CD14-positive monocyte (primary cell): Measurements from ENCODE around the gene GAGE2A. TPM values are rescaled to one million over a fixed set of nuclear protein-coding genes. Genes with fewer than 3 reads are reported as not detected.
"Not testable (repeated sequence)": the region's sequence is repeated elsewhere in the genome, so short reads cannot be mapped to it uniquely, and the experiment has no call there.

Experiments used
- DNase-seq, 3 donors: peaks; one replicate each; pipeline ENCODE4 v3.0.0-alpha.2; 2011 to 2022
- H2AFZ ChIP-seq: 2 replicates; pipeline ENCODE4 v1.6.0; 2012; ENCODE audit warnings: mild to moderate bottlenecking, low read depth, low read length, inconsistent platforms; ENCODE audit not compliant: insufficient read depth, poor library complexity, severe bottlenecking
- H3K27ac ChIP-seq, 2 donors: 1 replicate in 1 of 2; 2 replicates in 1 of 2; pipeline ENCODE4 v1.5.1; 2012 to 2013; ENCODE audit warnings: low read length in 2 of 2, control low read depth in 1 of 2, inconsistent platforms in 1 of 2, low read depth in 1 of 2, mild to moderate bottlenecking in 1 of 2
- H3K27me3 ChIP-seq, 2 donors: one replicate each; pipeline versions ENCODE4 v1.6.0 to v1.6.1; 2011 to 2013; ENCODE audit warnings: low read length in 2 of 2; ENCODE audit not compliant: control insufficient read depth in 2 of 2, insufficient read depth in 2 of 2
- H3K36me3 ChIP-seq, 2 donors: replicated peaks in 1 of 2; 1 replicate in 1 of 2; 2 replicates in 1 of 2; pipeline versions ENCODE4 v1.5.1 to v1.6.1; 2012 to 2013; ENCODE audit warnings: low read length in 2 of 2, control low read depth in 1 of 2, inconsistent platforms in 1 of 2, mild to moderate bottlenecking in 1 of 2; ENCODE audit not compliant: insufficient read depth in 2 of 2, control insufficient read depth in 1 of 2
- H3K4me1 ChIP-seq, 2 donors: 1 replicate in 1 of 2; 2 replicates in 1 of 2; pipeline versions ENCODE4 v1.5.1 to v1.6.1; 2012 to 2013; ENCODE audit warnings: low read length in 2 of 2, control low read depth in 1 of 2, inconsistent platforms in 1 of 2, mild to moderate bottlenecking in 1 of 2, moderate library complexity in 1 of 2; ENCODE audit not compliant: insufficient read depth in 2 of 2, control insufficient read depth in 1 of 2
- H3K4me2 ChIP-seq: replicated peaks from 2 replicates; pipeline ENCODE3; 2012; ENCODE audit warnings: low read length, moderate library complexity, mild to moderate bottlenecking; ENCODE audit not compliant: poor library complexity, severe bottlenecking; ENCODE audit errors: extremely low read depth
- H3K4me3 ChIP-seq, 3 experiments: fragments of 200-600 bp in 1 of 3; sonication (generic) in 1 of 3; replicated peaks in 1 of 3; 1 replicate in 2 of 3; 2 replicates in 1 of 3; pipeline ENCODE4 v1.5.1; 2011 to 2013; ENCODE audit warnings: low read length in 3 of 3, mild to moderate bottlenecking in 3 of 3, control low read depth in 2 of 3, low read depth in 2 of 3, inconsistent platforms in 1 of 3, moderate library complexity in 1 of 3
- H3K79me2 ChIP-seq: 2 replicates; pipeline ENCODE4 v1.6.0; 2012; ENCODE audit warnings: mild to moderate bottlenecking, control low read depth, inconsistent platforms, low read length, moderate library complexity; ENCODE audit not compliant: insufficient read depth
- H3K9ac ChIP-seq: 2 replicates; pipeline ENCODE4 v1.6.0; 2017; ENCODE audit warnings: low read length, mild to moderate bottlenecking; ENCODE audit not compliant: insufficient read depth, poor library complexity, severe bottlenecking
- H3K9me3 ChIP-seq, 2 donors: replicated peaks in 1 of 2; 1 replicate in 1 of 2; 2 replicates in 1 of 2; pipeline versions ENCODE4 v1.5.1 to v1.6.1; 2012 to 2013; ENCODE audit warnings: low read length in 2 of 2, control low read depth in 1 of 2; ENCODE audit not compliant: control insufficient read depth in 1 of 2, insufficient read depth in 1 of 2
- H4K20me1 ChIP-seq: 2 replicates; pipeline ENCODE4 v1.6.0; 2012; ENCODE audit warnings: mild to moderate bottlenecking, low read length, control low read depth, moderate library complexity; ENCODE audit not compliant: insufficient read depth
- H3K27ac Mint-ChIP-seq, 7 donors: one replicate each; pipeline ENCODE4 v1.8.0; 2020; ENCODE audit warnings: mild to moderate bottlenecking in 7 of 7, mixed read lengths in 7 of 7, moderate library complexity in 6 of 7, inconsistent platforms in 2 of 7
- H3K27me3 Mint-ChIP-seq, 3 donors: one replicate each; pipeline ENCODE4 v1.8.0; 2021 to 2022; ENCODE audit warnings: low read depth in 3 of 3, mild to moderate bottlenecking in 3 of 3, mixed read lengths in 3 of 3, moderate library complexity in 3 of 3, inconsistent platforms in 1 of 3
- H3K36me3 Mint-ChIP-seq, 2 donors: one replicate each; pipeline ENCODE4 v1.8.0; 2020; ENCODE audit warnings: mixed read lengths in 2 of 2, inconsistent platforms in 1 of 2, mild to moderate bottlenecking in 1 of 2
- H3K4me1 Mint-ChIP-seq: one replicate; pipeline ENCODE4 v1.8.0; 2020; ENCODE audit warnings: mild to moderate bottlenecking, mixed read lengths
- H3K4me3 Mint-ChIP-seq, 2 donors: one replicate each; pipeline ENCODE4 v1.8.0; 2020; ENCODE audit warnings: mild to moderate bottlenecking in 2 of 2, mixed read lengths in 2 of 2, moderate library complexity in 1 of 2
- H3K9me3 Mint-ChIP-seq, 7 donors: one replicate each; pipeline ENCODE4 v1.8.0; 2020 to 2022; ENCODE audit warnings: mixed read lengths in 7 of 7, mild to moderate bottlenecking in 6 of 7, moderate library complexity in 6 of 7, inconsistent platforms in 2 of 7
- WGBS: methylation state at CpG from one replicate; pipeline ENCODE4 v1.1.5; 2013; ENCODE audit warnings: missing lambda C conversion rate; ENCODE audit not compliant: insufficient coverage; 5-methylcytosine and 5-hydroxymethylcytosine counted together
- intact Hi-C, 2 donors: fragments of 100-400 bp; cut with micrococcal nuclease; formaldehyde crosslinking; loops; one replicate each; pipeline versions ENCODE4 v1.15.0 to v1.15.1; 2023
- polyA minus RNA-seq: library from RNA; depleted of rRNA, polyadenylated mRNA; stranded (reverse); fragments of >200 nt; gene quantifications from 2 replicates; pipeline ENCODE4 v1.2.3, GENCODE V29; 2012
- polyA plus RNA-seq, 3 donors: library from polyadenylated mRNA; depleted of rRNA in 1 of 3; unstranded in 2 of 3; stranded (reverse) in 1 of 3; fragments of 300-500 nt in 2 of 3; fragments of >200 nt in 1 of 3; fragmentation: Illumina TruSeq in 2 of 3; gene quantifications; 1 replicate in 2 of 3; 2 replicates in 1 of 3; pipeline ENCODE4 v1.2.3, GENCODE V29; 2012 to 2021
- total RNA-seq, 12 experiments: library from RNA in 1 of 12; stranded (reverse) in 1 of 12; fragments of 120-200 nt in 1 of 12; gene quantifications; one replicate each; pipeline ENCODE4 v1.2.4 and lab custom pipeline; 2013 to 2026; ENCODE audit warnings: mixed read lengths in 6 of 12, inconsistent platforms in 1 of 12

Gene GAGE2A
- total RNA-seq (2013) = not detected
- not detected for polyA plus RNA-seq
- not detected in 2 replicates for polyA minus RNA-seq
- total RNA-seq (lab: John Stamatoyannopoulos, UW) = 0 to 0.30 (median 0) reads per million in 11 experiments

DNA sequence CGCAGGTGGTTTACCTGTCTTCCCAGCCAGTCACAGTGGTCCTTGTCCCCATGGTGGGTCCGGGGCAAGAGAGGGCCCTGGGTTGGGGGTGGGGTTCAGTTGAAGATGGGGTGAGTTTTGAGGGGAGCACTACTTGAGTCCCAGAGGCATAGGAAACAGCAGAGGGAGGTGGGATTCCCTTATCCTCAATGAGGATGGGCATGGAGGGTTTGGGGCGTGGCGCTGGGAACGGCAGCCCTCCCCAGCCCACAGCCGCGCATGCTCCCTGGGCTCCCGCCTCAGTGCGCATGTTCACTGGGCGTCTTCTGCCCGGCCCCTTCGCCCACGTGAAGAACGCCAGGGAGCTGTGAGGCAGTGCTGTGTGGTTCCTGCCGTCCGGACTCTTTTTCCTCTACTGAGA lies at the start of gene GAGE2A:
GAGE2A (plus strand) TSS at position 301 of the 400 bp plus-strand sequence. CDS start 1,155 bp downstream, outside the sequence.
- H3K27ac Mint-ChIP-seq, H3K4me3 Mint-ChIP-seq, H3K27me3 ChIP-seq, H2AFZ ChIP-seq, H3K4me1 Mint-ChIP-seq, DNase-seq, H3K4me1 ChIP-seq, H3K27me3 Mint-ChIP-seq, H3K4me2 ChIP-seq, H4K20me1 ChIP-seq, H3K79me2 ChIP-seq, H3K4me3 ChIP-seq, H3K9ac ChIP-seq, H3K36me3 Mint-ChIP-seq, H3K36me3 ChIP-seq, H3K9me3 ChIP-seq, intact Hi-C loops, H3K9me3 Mint-ChIP-seq, H3K27ac ChIP-seq: not testable (repeated sequence)
- no CpG with 5 or more reads among the region's 16 CpGs for WGBS

GRCh38 chrX:49541433-49541832 lies 47.9 kb upstream of the GAGE2A start, which contains the start of gene GAGE12D:
GAGE12D (plus strand) TSS chrX:49541733; CDS start chrX:49542888, 1,155 bp downstream.
- H4K20me1 ChIP-seq, H3K9ac ChIP-seq, H3K79me2 ChIP-seq, intact Hi-C loops, H3K36me3 Mint-ChIP-seq, H3K4me3 ChIP-seq, H3K4me1 Mint-ChIP-seq, H3K36me3 ChIP-seq, H3K27me3 Mint-ChIP-seq, H3K9me3 Mint-ChIP-seq, H3K4me3 Mint-ChIP-seq, H2AFZ ChIP-seq, H3K27ac Mint-ChIP-seq, H3K4me2 ChIP-seq, H3K27me3 ChIP-seq, H3K4me1 ChIP-seq, H3K9me3 ChIP-seq, H3K27ac ChIP-seq, DNase-seq: not testable (repeated sequence)
- no CpG with 5 or more reads among the region's 16 CpGs for WGBS

DNA sequence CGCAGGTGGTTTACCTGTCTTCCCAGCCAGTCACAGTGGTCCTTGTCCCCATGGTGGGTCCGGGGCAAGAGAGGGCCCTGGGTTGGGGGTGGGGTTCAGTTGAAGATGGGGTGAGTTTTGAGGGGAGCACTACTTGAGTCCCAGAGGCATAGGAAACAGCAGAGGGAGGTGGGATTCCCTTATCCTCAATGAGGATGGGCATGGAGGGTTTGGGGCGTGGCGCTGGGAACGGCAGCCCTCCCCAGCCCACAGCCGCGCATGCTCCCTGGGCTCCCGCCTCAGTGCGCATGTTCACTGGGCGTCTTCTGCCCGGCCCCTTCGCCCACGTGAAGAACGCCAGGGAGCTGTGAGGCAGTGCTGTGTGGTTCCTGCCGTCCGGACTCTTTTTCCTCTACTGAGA lies 38.3 kb upstream of the GAGE2A start, which contains the start of gene GAGE12E:
GAGE12E (plus strand) TSS at position 301 of the 400 bp plus-strand sequence. CDS start 1,155 bp downstream, outside the sequence.
- H3K27ac Mint-ChIP-seq, H3K4me1 ChIP-seq, H3K36me3 ChIP-seq, H3K27me3 ChIP-seq, H3K4me3 ChIP-seq, H3K4me1 Mint-ChIP-seq, H3K27ac ChIP-seq, intact Hi-C loops, H3K9me3 ChIP-seq, H4K20me1 ChIP-seq, H3K79me2 ChIP-seq, DNase-seq, H3K4me3 Mint-ChIP-seq, H2AFZ ChIP-seq, H3K36me3 Mint-ChIP-seq, H3K27me3 Mint-ChIP-seq, H3K9ac ChIP-seq, H3K9me3 Mint-ChIP-seq, H3K4me2 ChIP-seq: not testable (repeated sequence)
- no CpG with 5 or more reads among the region's 16 CpGs for WGBS

DNA sequence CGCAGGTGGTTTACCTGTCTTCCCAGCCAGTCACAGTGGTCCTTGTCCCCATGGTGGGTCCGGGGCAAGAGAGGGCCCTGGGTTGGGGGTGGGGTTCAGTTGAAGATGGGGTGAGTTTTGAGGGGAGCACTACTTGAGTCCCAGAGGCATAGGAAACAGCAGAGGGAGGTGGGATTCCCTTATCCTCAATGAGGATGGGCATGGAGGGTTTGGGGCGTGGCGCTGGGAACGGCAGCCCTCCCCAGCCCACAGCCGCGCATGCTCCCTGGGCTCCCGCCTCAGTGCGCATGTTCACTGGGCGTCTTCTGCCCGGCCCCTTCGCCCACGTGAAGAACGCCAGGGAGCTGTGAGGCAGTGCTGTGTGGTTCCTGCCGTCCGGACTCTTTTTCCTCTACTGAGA lies 28.8 kb upstream of the GAGE2A start, which contains the start of gene GAGE12F:
GAGE12F (plus strand) TSS at position 301 of the 400 bp plus-strand sequence. CDS start 1,155 bp downstream, outside the sequence.
- H3K27me3 ChIP-seq, H4K20me1 ChIP-seq, H3K4me1 Mint-ChIP-seq, H3K4me3 Mint-ChIP-seq, H3K36me3 ChIP-seq, H3K4me1 ChIP-seq, H3K9me3 ChIP-seq, H2AFZ ChIP-seq, H3K4me3 ChIP-seq, H3K79me2 ChIP-seq, H3K27ac ChIP-seq, H3K27ac Mint-ChIP-seq, H3K9ac ChIP-seq, DNase-seq, H3K36me3 Mint-ChIP-seq, intact Hi-C loops, H3K27me3 Mint-ChIP-seq, H3K9me3 Mint-ChIP-seq, H3K4me2 ChIP-seq: not testable (repeated sequence)
- WGBS = no CpG with 5 or more reads among the region's 16 CpGs
